HG02763 (cell line): Measurements from ENCODE around the gene PHLDB3.

Experiments
- ATAC-seq: cut with Tn5 transposase; IDR thresholded peaks from one replicate; pipeline ENCODE4 v1.9.1; 2021; ENCODE audit warnings: mild to moderate bottlenecking, moderate library complexity; ENCODE audit not compliant: unreplicated experiment

The PHLDB3 gene

GRCh38 chr19:43501661-43502418 is 2.7 kb downstream of the PHLDB3 start:
- ATAC-seq = no peak

- no peak for ATAC-seq
Observed at GRCh38 chr19:43499042-43499441, 5.5 kb downstream of the PHLDB3 start.

GRCh38 chr19:43498233-43498842 is 6.2 kb downstream of the PHLDB3 start:
- ATAC-seq = no peak

- no peak for ATAC-seq
Observed at GRCh38 chr19:43496960-43497359, 7.6 kb downstream of the PHLDB3 start.

- ATAC-seq = no peak
Observed at GRCh38 chr19:43495082-43495481, 9.5 kb downstream of the PHLDB3 start.

GRCh38 chr19:43490759-43491158 is 13.8 kb downstream of the PHLDB3 start:
- ATAC-seq = no peak

- ATAC-seq = no peak
Observed at GRCh38 chr19:43489979-43490599, 14.5 kb downstream of the PHLDB3 start.

- ATAC-seq = no peak
Observed at GRCh38 chr19:43489310-43489709, 15.2 kb downstream of the PHLDB3 start.

- no peak for ATAC-seq
Observed at GRCh38 chr19:43488179-43488578, 16.4 kb downstream of the PHLDB3 start.

- no peak for ATAC-seq
Observed at GRCh38 chr19:43486412-43486811, 18.1 kb downstream of the PHLDB3 start.

- ATAC-seq = no peak
Observed at GRCh38 chr19:43485951-43486350, 18.6 kb downstream of the PHLDB3 start.

GRCh38 chr19:43483281-43483680 is 21.3 kb downstream of the PHLDB3 start:
- no peak for ATAC-seq

GRCh38 chr19:43482193-43482592 is 22.4 kb downstream of the PHLDB3 start:
- ATAC-seq = no peak

GRCh38 chr19:43481701-43482100 is 22.8 kb downstream of the PHLDB3 start:
- ATAC-seq = no peak

GRCh38 chr19:43480574-43480973 is 24.0 kb downstream of the PHLDB3 start:
- no peak for ATAC-seq

GRCh38 chr19:43479961-43480561 is 24.5 kb downstream of the PHLDB3 start:
- no peak for ATAC-seq

- ATAC-seq = no peak
Observed at GRCh38 chr19:43479226-43479625, 25.3 kb downstream of the PHLDB3 start.

GRCh38 chr19:43478323-43478722 is 26.2 kb downstream of the PHLDB3 start:
- no peak for ATAC-seq

GRCh38 chr19:43476606-43477005 is 27.9 kb downstream of the PHLDB3 start:
- no peak for ATAC-seq

- ATAC-seq = peak; percentile 51
Observed at GRCh38 chr19:43474986-43475705, 29.4 kb downstream of the PHLDB3 start.

GRCh38 chr19:43474487-43474886 is 30.1 kb downstream of the PHLDB3 start:
- ATAC-seq = no peak
